Measurements from ENCODE around the gene GNB1L. TPM values are rescaled to one million over a fixed set of nuclear protein-coding genes. Genes with fewer than 3 reads are reported as not detected.
A peak's percentile ranks its signal among the peaks of the same experiment; 100 is the strongest.

The GNB1L gene, protein sequence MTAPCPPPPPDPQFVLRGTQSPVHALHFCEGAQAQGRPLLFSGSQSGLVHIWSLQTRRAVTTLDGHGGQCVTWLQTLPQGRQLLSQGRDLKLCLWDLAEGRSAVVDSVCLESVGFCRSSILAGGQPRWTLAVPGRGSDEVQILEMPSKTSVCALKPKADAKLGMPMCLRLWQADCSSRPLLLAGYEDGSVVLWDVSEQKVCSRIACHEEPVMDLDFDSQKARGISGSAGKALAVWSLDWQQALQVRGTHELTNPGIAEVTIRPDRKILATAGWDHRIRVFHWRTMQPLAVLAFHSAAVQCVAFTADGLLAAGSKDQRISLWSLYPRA
- total RNA-seq (ENCODE audit: low replicate concordance) = 3.0 and 11.6 TPM in 2 replicates

- H3K9me3 Mint-ChIP-seq = no peaks in the 10 kb centered on the region
- peak within 1 kb of the TSS; percentile 72 for H3K9ac ChIP-seq
- H2AFZ ChIP-seq (replicated peaks) = peak within 1 kb of the TSS; percentile 43
- H3K4me3 ChIP-seq = peak within 1 kb of the TSS; percentile 72
- peak within 1 kb of the TSS; percentile 90 for H3K4me2 ChIP-seq
- H3K4me1 Mint-ChIP-seq = peaks cover 29% of the 10 kb centered on the region
- peaks cover 45% of the 10 kb centered on the region for H3K79me2 ChIP-seq (ENCODE audit: low read depth)
- peak within 1 kb of the TSS; percentile 95 for H3K4me3 Mint-ChIP-seq
- no peaks in the 10 kb centered on the region for H3K36me3 ChIP-seq
- no peaks in the 10 kb centered on the region for H3K27me3 ChIP-seq
- no peaks in the 10 kb centered on the region for H3K27me3 Mint-ChIP-seq (ENCODE audit: insufficient read depth, low read depth)
- peaks cover 35% of the 10 kb centered on the region for H4K20me1 ChIP-seq (ENCODE audit: low read depth)
- no peaks in the 10 kb centered on the region for H3K9me3 ChIP-seq (ENCODE audit: low read depth)
- TF ChIP-seq EZH2phosphoT487 (IDR thresholded peaks at IDR 0.05) (no peak), CTCF (IDR thresholded peaks at IDR 0.05) (no peak), EZH2 (IDR thresholded peaks at IDR 0.05) (no peak)
- H3K4me1 ChIP-seq = peaks cover 17% of the 10 kb centered on the region
- DNase-seq (ENCODE audit: low spot score) = peak; percentile 100
- peaks cover 27% of the 10 kb centered on the region for H3K36me3 Mint-ChIP-seq
- no peaks in the 10 kb centered on the region for H3F3A ChIP-seq (ENCODE audit: low read depth)
- H3K27ac Mint-ChIP-seq = peak within 1 kb of the TSS; percentile 95
- H3K27ac ChIP-seq = peak within 1 kb of the TSS; percentile 50
Observed at GRCh38 chr22:19854778-19855503, at the start of gene GNB1L, which contains the start of gene RTL10. Gene GNB1L, minus strand, starts transcription at chr22:19854874. Its CDS starts 33,519 bp downstream, at chr22:19821355. Gene RTL10, minus strand, starts transcription at chr22:19854874. Its CDS starts 2,613 bp downstream, at chr22:19852261.

DNA sequence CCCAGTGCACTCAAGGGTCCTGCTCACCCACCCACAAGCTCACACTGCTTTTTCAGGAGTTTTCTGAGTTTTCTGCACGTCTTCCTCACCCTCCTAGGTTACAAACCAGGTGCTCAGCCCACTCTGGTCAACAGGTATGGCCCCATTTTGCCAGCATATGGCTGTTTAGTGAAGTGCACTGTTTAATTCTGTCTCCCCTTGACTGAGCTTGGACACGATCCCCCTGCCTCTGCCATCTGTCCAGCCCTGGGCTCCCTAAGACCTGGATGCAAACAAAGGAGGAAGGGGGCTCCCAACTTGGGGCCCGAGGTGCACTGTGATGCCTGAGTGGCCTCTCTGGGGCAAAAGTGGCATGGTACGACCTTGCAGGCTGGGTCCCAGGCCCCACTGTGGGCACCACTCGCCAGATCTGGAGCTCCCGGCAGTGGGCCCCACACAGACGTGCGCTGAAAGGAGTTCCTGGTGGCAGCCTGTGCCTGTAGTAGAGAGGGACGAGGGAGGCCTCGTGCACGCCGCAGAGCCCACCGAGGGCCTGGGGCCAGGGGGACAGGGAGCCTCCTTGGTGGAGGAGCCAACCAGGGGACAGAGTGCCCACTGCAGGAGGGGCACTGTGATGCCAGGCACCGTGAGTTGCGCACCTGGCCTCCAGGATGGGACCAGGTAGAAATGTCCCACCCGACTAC, 49.6 kb upstream of the GNB1L start:
- no peak overlapping the region for H3K9ac ChIP-seq
- no peak for DNase-seq (ENCODE audit: low spot score)
- H4K20me1 ChIP-seq (ENCODE audit: low read depth) = no peaks in the 10 kb centered on the region
- no peaks in the 10 kb centered on the region for H3K79me2 ChIP-seq (ENCODE audit: low read depth)
- no peaks in the 10 kb centered on the region for H3K9me3 ChIP-seq (ENCODE audit: low read depth)
- no peaks in the 10 kb centered on the region for H3K27me3 ChIP-seq
- TF ChIP-seq CTCF (IDR thresholded peaks at IDR 0.05) (no peak), EZH2 (IDR thresholded peaks at IDR 0.05) (no peak), EZH2phosphoT487 (IDR thresholded peaks at IDR 0.05) (no peak)
- peaks cover 19% of the 10 kb centered on the region for H3K4me1 ChIP-seq
- H3K36me3 ChIP-seq = no peaks in the 10 kb centered on the region
- H2AFZ ChIP-seq (replicated peaks) = no peak overlapping the region
- Mint-ChIP-seq H3K9me3 (no peaks in the 10 kb centered on the region), H3K4me3 (peak overlapping the region; percentile 20), H3K27me3 (ENCODE audit: insufficient read depth, low read depth) (peaks cover 13% of the 10 kb centered on the region), H3K36me3 (no peaks in the 10 kb centered on the region), H3K27ac (peak overlapping the region; percentile 66), H3K4me1 (peaks cover 51% of the 10 kb centered on the region)
- H3K27ac ChIP-seq = no peak overlapping the region
- no peak overlapping the region for H3K4me3 ChIP-seq
- H3K4me2 ChIP-seq = no peak overlapping the region
- peaks cover 8% of the 10 kb centered on the region for H3F3A ChIP-seq (ENCODE audit: low read depth)

DNA sequence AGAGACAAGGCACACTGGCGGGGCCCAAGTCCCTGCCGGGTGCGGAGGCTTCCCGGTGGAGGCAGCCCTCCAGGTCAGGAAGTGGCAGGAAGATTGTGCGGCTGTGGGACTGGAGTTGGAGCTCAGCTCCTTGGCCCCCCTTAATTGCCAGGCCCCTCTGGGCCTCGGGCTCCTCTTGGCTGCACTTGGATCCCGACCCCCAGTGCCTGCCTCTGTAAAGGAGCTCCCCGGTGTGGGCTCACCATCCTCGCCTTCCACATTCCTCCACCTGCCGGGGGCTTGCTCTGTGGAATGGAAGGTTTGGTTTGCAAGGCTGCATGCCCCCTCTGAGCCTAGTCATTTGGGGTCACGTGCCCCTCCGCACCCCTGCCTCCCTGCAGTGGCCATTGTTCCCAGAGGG, 48.8 kb upstream of the GNB1L start:
- Histone ChIP-seq H3K9me3 (ENCODE audit: low read depth) (no peaks in the 10 kb centered on the region), H4K20me1 (ENCODE audit: low read depth) (no peaks in the 10 kb centered on the region), H3K4me1 (peaks cover 19% of the 10 kb centered on the region), H3K27me3 (no peaks in the 10 kb centered on the region), H2AFZ (replicated peaks) (no peak overlapping the region), H3K36me3 (no peaks in the 10 kb centered on the region), H3K79me2 (ENCODE audit: low read depth) (no peaks in the 10 kb centered on the region), H3K4me2 (peak overlapping the region; percentile 36), H3F3A (ENCODE audit: low read depth) (peaks cover 8% of the 10 kb centered on the region), H3K9ac (no peak overlapping the region), H3K4me3 (no peak overlapping the region), H3K27ac (no peak overlapping the region)
- Mint-ChIP-seq H3K36me3 (no peaks in the 10 kb centered on the region), H3K27me3 (ENCODE audit: insufficient read depth, low read depth) (peaks cover 8% of the 10 kb centered on the region), H3K4me3 (no peak overlapping the region), H3K4me1 (peaks cover 53% of the 10 kb centered on the region), H3K27ac (peak overlapping the region; percentile 82), H3K9me3 (no peaks in the 10 kb centered on the region)
- TF ChIP-seq EZH2phosphoT487 (IDR thresholded peaks at IDR 0.05) (no peak), CTCF (IDR thresholded peaks at IDR 0.05) (no peak), EZH2 (IDR thresholded peaks at IDR 0.05) (no peak)
- no peak for DNase-seq (ENCODE audit: low spot score)

All from neural progenitor cell (in vitro differentiated cells).